Thymus (tissue), 11 donors: ENCODE data around the gene KAZN. TPM values are rescaled to one million over a fixed set of nuclear protein-coding genes. Genes with fewer than 3 reads are reported as not detected.

Experiments used
- DNase-seq, 9 donors: peaks; one replicate each; pipeline ENCODE4 v3.0.0-alpha.2; 2013; ENCODE audit warnings: low spot score in 9 of 9, low read depth in 6 of 9, missing footprints in 1 of 9
- H3K27ac ChIP-seq, 2 donors: one replicate each; pipeline ENCODE4 v1.5.1; 2013; ENCODE audit warnings: control low read depth in 1 of 2, low read depth in 1 of 2, low read length in 1 of 2, mild to moderate bottlenecking in 1 of 2, moderate library complexity in 1 of 2
- H3K27me3 ChIP-seq, 2 donors: one replicate each; pipeline ENCODE4 v1.5.1; 2013; ENCODE audit warnings: low read length in 1 of 2; ENCODE audit not compliant: control insufficient read depth in 2 of 2, insufficient read depth in 1 of 2
- H3K36me3 ChIP-seq, 2 donors: one replicate each; pipeline ENCODE4 v1.5.1; 2013; ENCODE audit warnings: low read length in 1 of 2, mild to moderate bottlenecking in 1 of 2, moderate library complexity in 1 of 2; ENCODE audit not compliant: control insufficient read depth in 2 of 2, insufficient read depth in 2 of 2
- H3K4me1 ChIP-seq, 2 donors: one replicate each; pipeline ENCODE4 v1.5.1; 2013; ENCODE audit warnings: low read length in 2 of 2; ENCODE audit not compliant: control insufficient read depth in 2 of 2, insufficient read depth in 2 of 2
- H3K4me3 ChIP-seq, 2 donors: one replicate each; pipeline ENCODE4 v1.5.1; 2013; ENCODE audit warnings: low read length in 2 of 2, control low read depth in 1 of 2, mild to moderate bottlenecking in 1 of 2
- H3K9me3 ChIP-seq, 2 donors: one replicate each; pipeline ENCODE4 v1.5.1; 2013; ENCODE audit warnings: low read length in 1 of 2, mild to moderate bottlenecking in 1 of 2; ENCODE audit not compliant: control insufficient read depth in 2 of 2, insufficient read depth in 1 of 2
- WGBS: extraction: QIAGEN DNeasy Blood & Tissue Kit; methylation state at CpG from one replicate; pipeline ENCODE4 v1.1.7; 2013; 5-methylcytosine and 5-hydroxymethylcytosine counted together
- polyA plus RNA-seq: library from polyadenylated mRNA; stranded (reverse); fragments of 200-250 nt; gene quantifications from one replicate; pipeline ENCODE4 v1.2.3, GENCODE V29; 2013
- total RNA-seq: library from RNA; stranded (reverse); fragments of 120-200 nt; gene quantifications from one replicate; pipeline ENCODE4 v1.2.4, GENCODE V29; 2013
- donor health status: healthy.

The KAZN gene
- total and polyA plus RNA-seq, 2 donors = 1.3 to 5.7 TPM

DNA sequence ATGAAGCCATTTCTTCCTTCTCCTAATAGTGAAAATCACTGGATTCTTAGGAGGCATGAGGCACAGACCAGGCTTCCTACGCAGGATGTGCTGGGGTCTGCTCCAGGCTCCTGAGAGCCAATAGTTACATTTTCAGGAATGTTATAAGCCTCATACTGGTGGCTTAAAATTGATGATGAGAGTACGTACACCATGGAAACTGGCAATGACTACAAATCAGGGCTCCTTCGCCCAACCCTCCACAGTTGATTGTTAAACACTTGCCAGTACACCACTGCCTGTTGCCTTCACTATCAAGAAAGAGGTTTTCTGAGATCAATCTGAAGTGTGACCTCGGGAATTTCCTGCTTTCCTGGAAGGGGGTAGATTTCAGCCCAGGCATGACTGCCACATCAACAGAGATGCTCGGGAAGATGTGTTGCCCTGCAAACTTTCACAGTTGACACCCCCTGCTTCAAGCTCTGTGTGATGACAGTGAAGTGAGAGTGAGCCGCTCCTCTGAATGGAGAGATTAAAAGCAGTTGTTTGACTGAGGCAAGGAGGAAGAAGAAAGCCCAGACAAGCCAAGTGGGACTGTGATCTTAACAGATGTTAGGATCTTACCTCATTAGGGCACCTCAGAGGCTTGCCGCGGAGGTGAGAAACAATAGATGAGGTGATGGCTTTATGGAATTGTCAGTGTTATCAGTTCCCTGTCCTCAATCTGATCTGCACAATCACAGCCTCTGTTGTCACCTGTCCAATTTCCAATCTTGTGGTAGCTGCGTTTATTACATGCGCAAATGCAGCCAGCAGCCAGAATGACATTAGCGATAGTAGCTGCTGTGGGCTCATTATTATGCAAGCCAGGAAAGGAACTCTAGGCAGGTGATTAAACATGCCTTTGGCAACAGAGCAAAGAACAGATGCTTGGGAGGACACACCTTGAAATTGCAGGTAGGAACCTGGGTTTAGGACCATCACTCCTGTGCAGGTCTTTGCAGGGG is 277.3 kb downstream of the KAZN start:
- Histone ChIP-seq H3K36me3 (no peaks in the 10 kb centered on the region), H3K27ac (no peak overlapping the region), H3K9me3 (no peaks in the 10 kb centered on the region), H3K4me1 (no peaks in the 10 kb centered on the region), H3K27me3 (no peaks in the 10 kb centered on the region), H3K4me3 (no peak overlapping the region)
- DNase-seq = no peak
- WGBS = 53% methylated on average over 11 of the region's 11 CpGs

DNA sequence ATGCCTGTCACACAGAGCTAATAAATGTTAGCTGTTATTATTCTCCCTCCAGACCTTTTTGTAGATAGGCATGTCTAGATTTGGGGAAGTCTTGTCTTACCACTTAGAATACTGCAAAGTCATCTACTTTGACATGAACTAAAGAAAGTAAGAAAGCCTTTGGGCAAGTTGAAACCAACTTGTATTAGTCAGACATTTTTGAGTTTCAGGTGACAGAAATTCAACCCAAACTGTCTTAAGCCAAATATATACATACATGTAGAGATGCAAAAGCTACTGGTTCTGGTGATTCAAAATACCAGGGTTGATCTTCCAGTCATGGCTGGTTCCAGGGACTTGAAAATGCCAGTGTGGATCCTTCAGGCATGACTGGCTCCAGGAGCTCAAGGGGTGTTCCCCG is 278.3 kb downstream of the KAZN start:
- H3K9me3 ChIP-seq = no peaks in the 10 kb centered on the region
- no peak for DNase-seq
- H3K27ac ChIP-seq = no peak overlapping the region
- WGBS = 94% methylated on average over 1 of the region's 1 CpG
- no peaks in the 10 kb centered on the region for H3K4me1 ChIP-seq
- H3K27me3 ChIP-seq = no peaks in the 10 kb centered on the region
- no peaks in the 10 kb centered on the region for H3K36me3 ChIP-seq
- no peak overlapping the region for H3K4me3 ChIP-seq

DNA sequence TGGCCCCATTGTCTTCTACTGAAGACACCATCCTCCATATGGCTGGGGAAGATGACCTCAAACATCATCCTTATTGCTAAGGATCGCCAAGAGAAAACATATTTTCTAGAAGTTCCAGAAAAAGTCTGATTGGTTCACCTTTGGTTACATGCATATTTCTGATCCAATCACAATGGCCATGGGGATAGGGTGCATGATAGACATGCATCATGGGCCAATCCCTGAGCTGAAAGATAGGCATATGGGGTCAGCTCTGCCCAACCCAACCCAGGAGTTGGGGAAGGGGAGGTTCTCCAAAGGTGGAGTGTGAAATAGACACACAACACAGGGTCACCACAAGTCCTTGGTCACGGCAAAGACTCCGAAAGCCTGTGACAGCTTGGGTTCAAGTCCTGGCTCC is 278.7 kb downstream of the KAZN start:
- DNase-seq = no peak
- Histone ChIP-seq H3K36me3 (no peaks in the 10 kb centered on the region), H3K27ac (no peak overlapping the region), H3K27me3 (no peaks in the 10 kb centered on the region), H3K4me3 (no peak overlapping the region), H3K4me1 (no peaks in the 10 kb centered on the region), H3K9me3 (no peaks in the 10 kb centered on the region)
- WGBS = 94% methylated on average over 3 of the region's 3 CpGs

DNA sequence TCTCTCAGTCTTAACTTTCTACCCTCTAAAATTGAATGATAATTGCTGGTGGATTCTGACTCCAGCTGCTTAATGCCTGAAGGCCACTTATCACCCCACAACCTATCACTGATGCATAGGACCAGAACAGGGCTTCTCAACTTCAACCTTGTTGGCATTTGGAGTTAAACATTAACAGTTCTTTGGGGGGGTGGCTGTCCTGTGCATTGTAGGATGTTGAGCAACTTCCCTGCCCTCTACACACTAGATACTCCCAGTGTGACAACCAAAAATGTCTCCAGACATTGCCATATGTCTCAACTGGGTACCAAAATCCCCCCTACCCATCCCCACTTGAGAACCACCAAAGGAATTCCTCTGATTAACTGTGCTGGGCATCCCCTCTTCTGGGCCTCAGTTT is 279.6 kb downstream of the KAZN start:
- Histone ChIP-seq H3K9me3 (no peaks in the 10 kb centered on the region), H3K4me1 (no peaks in the 10 kb centered on the region), H3K4me3 (no peak overlapping the region), H3K36me3 (no peaks in the 10 kb centered on the region), H3K27ac (no peak overlapping the region), H3K27me3 (no peaks in the 10 kb centered on the region)
- no peak for DNase-seq

DNA sequence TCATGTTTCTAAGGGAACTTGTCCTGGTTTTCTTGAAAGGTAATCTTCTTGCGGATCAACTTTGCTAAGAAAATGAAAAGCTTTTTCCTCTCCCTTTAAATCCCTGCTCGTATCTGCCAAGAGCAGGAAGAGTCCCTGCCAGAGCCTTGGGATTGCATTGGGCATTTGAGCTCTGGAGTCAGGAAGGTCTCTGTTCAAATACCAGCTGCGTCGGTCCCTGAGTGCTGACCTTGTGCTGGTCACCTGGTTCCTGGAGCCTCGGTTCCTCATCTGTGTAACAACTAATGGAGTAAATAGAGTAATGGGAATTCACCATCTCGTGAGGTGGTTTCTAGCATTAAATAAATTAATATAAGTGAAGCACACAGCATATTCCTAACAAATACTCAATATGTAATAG is 280.5 kb downstream of the KAZN start:
- WGBS = 88% methylated on average over 6 of the region's 6 CpGs
- H3K27ac ChIP-seq = no peak overlapping the region

DNA sequence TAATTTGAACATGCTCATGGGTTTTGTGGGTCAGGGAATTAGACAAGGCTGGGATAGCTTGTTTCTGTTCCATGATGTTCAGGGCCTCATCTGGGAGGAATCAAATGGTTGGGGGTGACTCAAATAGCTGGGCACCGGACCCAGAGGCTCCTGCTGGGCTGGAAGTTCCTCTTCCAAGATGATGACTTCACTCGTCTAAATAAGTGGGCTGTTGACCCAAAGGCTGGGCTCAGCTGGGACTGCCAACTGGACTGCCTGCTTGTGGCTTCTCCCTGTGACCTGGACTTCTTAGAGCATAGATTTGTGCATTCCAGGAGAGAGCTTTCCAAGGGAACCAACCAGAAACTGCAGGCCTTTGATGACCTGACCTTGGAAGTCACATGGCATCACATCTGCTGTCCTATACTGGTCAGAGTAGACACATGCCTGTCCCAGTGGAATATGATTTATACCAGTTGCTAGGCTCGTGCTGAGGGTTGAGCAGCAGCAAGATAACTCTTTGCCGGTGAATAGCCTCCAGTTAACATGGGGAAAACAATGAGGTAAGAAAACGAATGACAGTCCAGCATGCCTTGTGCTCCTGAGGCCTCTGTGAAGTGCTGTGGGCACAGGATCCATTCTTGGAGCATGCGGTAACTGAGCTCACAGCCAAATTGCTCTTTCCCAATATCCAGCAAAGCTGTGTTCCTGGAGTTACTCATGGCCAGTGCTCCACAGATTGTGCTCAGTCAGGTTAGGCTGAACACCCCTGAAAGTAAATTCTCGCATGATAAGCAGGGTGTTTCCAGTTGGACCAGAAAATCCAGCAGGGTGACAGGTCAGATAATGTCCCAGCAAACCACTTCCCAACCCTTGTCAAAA is 282.2 kb downstream of the KAZN start:
- 94% methylated on average over 7 of the region's 7 CpGs for WGBS
- Histone ChIP-seq H3K36me3 (no peaks in the 10 kb centered on the region), H3K4me3 (no peak overlapping the region), H3K27ac (no peak overlapping the region), H3K9me3 (no peaks in the 10 kb centered on the region), H3K27me3 (no peaks in the 10 kb centered on the region), H3K4me1 (peaks cover 0 to 9% of the 10 kb centered on the region in 2 donors)
- DNase-seq = no peak

More for the DNA sequence above, 280.5 kb downstream of the KAZN start:
- H3K4me1 ChIP-seq = no peaks in the 10 kb centered on the region
- no peak overlapping the region for H3K4me3 ChIP-seq
- H3K9me3 ChIP-seq = no peaks in the 10 kb centered on the region
- H3K36me3 ChIP-seq = no peaks in the 10 kb centered on the region
- H3K27me3 ChIP-seq = no peaks in the 10 kb centered on the region
- DNase-seq = no peak

DNA sequence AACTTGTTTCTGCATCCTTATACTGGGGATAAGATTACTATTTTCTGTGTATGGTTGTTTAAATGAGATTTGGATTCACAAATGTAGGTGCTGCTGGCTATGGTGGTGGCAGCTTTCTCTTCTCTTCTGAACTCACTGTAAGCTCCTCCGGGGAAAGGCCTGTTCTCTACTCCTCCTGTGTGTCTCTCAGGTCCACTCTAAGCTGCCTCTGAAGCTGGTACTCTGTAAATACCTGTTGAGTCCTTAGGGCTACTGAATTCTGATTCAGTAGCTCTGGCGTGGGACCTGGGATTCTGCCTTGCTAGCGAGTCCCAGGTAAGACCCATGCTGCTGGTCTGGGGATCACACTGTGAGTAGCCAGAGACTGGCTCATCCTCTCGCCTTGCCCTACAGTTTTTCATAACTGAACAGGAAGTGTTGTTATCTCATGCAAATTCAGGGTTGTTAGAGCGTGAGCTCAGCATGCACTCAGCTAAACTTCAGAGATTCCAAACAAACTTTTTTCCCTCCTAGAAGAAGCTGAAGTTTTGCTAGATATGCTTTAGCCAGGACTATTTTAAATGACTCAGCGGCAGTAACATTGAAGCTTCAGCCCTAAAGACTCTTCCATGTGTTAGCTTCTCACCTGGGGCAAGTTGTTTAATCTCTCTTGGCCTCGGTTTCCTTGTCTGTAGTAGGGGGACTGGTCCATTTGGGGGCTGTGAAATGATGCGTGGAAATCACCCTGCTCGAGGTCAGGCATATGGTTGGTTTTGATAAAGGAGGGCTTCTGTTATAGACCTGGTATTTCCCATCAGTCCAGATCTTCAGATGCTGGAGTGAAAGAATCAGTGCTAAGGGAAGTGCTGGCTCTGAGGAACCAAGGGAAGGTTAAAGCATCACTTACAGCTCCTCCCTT is 283.5 kb downstream of the KAZN start:
- H3K9me3 ChIP-seq = no peaks in the 10 kb centered on the region
- peaks cover 0 to 9% of the 10 kb centered on the region in 2 donors for H3K4me1 ChIP-seq
- DNase-seq = peak in 2 of 9 donors; percentile 5 to 17
- H3K27me3 ChIP-seq = no peaks in the 10 kb centered on the region
- no peaks in the 10 kb centered on the region for H3K36me3 ChIP-seq
- no peak overlapping the region for H3K27ac ChIP-seq
- WGBS = 83% methylated on average over 9 of the region's 9 CpGs
- no peak overlapping the region for H3K4me3 ChIP-seq

DNA sequence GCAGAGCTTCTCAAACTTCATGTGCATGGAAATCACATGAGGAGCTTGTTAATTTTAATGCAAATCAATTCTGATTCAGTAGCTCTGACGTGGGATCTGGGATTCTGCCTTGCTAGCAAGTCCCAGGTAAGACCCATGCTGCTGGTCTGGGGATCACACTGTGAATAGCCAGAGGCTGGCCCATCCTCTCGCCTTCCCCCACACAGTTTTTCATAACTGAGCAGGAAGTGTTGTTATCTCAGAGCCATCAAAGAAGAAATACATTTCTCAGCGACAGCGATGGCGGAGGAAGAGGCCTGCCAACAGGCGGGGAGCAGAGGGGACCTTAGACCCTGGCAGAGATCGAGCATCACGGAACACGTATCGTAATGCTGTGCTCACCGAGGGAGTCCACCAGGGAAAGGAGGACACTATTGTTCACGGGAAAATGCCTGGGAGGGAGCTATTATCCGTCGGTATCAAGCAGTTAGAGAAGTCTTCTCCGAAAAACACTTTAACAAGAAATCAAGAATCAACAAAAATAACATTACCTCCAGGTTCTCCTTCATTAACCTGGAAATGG is 286.2 kb downstream of the KAZN start:
- DNase-seq = peak in 5 of 9 donors; percentile 6 to 50 (median 20)
- Histone ChIP-seq H3K4me1 (peaks cover 0 to 9% of the 10 kb centered on the region in 2 donors), H3K36me3 (no peaks in the 10 kb centered on the region), H3K4me3 (no peak overlapping the region), H3K9me3 (no peaks in the 10 kb centered on the region), H3K27ac (no peak overlapping the region), H3K27me3 (no peaks in the 10 kb centered on the region)
- 76% methylated on average over 15 of the region's 15 CpGs for WGBS
